ENCODE data around the gene ITIH4.

The ITIH4 gene

DNA sequence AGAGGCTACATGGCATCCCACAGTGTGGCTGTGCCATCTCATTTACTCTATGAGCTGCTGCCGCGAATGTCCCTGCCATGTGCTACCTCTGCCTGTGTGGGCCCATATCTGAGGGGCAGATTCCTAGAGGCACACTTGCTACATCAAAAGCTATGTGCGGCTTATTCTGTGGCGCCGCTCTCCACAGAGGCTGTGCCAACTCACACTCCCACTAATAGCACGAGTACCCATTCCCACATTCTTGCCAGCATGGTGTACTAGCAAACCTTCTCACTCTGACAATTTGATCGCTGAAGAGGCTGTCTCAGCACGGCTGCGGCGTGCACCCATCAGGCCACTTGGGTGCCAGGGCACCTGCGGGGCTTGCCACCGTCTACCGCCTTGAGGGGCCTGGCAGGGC is 35.5 kb upstream of the ITIH4 start:
- no peaks in the 10 kb centered on the region for H3K79me2 ChIP-seq (ENCODE audit: insufficient read depth, low read length)

DNA sequence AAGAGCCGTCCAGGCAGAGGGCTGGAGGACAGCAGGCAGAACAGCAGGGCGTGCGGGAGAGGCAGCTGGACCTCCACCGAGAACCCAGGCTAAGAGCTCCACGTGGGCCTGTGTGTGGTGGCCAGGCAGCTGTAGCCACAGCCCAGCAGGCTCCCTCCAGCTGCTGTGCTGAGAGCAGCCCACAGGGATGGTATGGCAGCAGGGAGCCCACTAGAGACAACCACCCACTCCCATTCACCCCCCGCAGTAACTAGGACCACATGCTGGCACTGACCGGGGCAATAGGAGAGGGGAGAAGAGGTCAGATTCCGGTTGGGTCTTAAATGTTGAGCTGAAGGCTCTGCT is 29.9 kb upstream of the ITIH4 start:
- Histone ChIP-seq H3K4me3 (ENCODE audit: low read depth in 1 of 2, low read length in 2 of 2) (no peak overlapping the region), H3K27ac (ENCODE audit: low read length) (no peak overlapping the region), H3K4me1 (ENCODE audit: insufficient read depth, low read length) (no peaks in the 10 kb centered on the region), H3K9me3 (ENCODE audit: insufficient read depth, low read length, severe bottlenecking) (no peaks in the 10 kb centered on the region), H3K27me3 (ENCODE audit: insufficient read depth, low read length, poor library complexity) (no peaks in the 10 kb centered on the region), H2AFZ (ENCODE audit: low read depth, low read length) (no peak overlapping the region), H4K20me1 (ENCODE audit: insufficient read depth, low read length) (peaks cover 12% of the 10 kb centered on the region; the same call in 1 of the 2 replicates), H3K79me2 (ENCODE audit: insufficient read depth, low read length) (no peaks in the 10 kb centered on the region), H3K9ac (ENCODE audit: low read depth, low read length) (no peak overlapping the region), H3K4me2 (ENCODE audit: insufficient read depth, low read length) (no peak overlapping the region), H3K36me3 (ENCODE audit: insufficient read depth, low read length) (no peaks in the 10 kb centered on the region)
- TF ChIP-seq, protein P1, sequence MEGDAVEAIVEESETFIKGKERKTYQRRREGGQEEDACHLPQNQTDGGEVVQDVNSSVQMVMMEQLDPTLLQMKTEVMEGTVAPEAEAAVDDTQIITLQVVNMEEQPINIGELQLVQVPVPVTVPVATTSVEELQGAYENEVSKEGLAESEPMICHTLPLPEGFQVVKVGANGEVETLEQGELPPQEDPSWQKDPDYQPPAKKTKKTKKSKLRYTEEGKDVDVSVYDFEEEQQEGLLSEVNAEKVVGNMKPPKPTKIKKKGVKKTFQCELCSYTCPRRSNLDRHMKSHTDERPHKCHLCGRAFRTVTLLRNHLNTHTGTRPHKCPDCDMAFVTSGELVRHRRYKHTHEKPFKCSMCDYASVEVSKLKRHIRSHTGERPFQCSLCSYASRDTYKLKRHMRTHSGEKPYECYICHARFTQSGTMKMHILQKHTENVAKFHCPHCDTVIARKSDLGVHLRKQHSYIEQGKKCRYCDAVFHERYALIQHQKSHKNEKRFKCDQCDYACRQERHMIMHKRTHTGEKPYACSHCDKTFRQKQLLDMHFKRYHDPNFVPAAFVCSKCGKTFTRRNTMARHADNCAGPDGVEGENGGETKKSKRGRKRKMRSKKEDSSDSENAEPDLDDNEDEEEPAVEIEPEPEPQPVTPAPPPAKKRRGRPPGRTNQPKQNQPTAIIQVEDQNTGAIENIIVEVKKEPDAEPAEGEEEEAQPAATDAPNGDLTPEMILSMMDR (IDR thresholded peaks at IDR 0.05; ENCODE audit: borderline replicate concordance, extremely low read depth, low read length, poor library complexity, severe bottlenecking) = no peak
- TF ChIP-seq EZH2 (IDR thresholded peaks at IDR 0.05; ENCODE audit: borderline replicate concordance, low read depth, low read length, severe bottlenecking) = no peak
- ATAC-seq (ENCODE audit: insufficient read depth, low read depth) = no peak
- DNase-seq = no peak

More for the DNA sequence above, 35.5 kb upstream of the ITIH4 start:
- ATAC-seq (ENCODE audit: insufficient read depth, low read depth) (no peak), DNase-seq (no peak)
- Histone ChIP-seq H3K27me3 (ENCODE audit: insufficient read depth, low read length, poor library complexity) (no peaks in the 10 kb centered on the region), H3K4me3 (ENCODE audit: low read depth in 1 of 2, low read length in 2 of 2) (no peak overlapping the region), H3K36me3 (ENCODE audit: insufficient read depth, low read length) (0 out of 2 replicates have a peak, but pooled peaks cover 5% of the 10 kb centered on the region), H3K9ac (ENCODE audit: low read depth, low read length) (no peak overlapping the region), H3K4me2 (ENCODE audit: insufficient read depth, low read length) (no peak overlapping the region), H3K4me1 (ENCODE audit: insufficient read depth, low read length) (no peaks in the 10 kb centered on the region), H2AFZ (ENCODE audit: low read depth, low read length) (no peak overlapping the region), H3K27ac (ENCODE audit: low read length) (no peak overlapping the region), H4K20me1 (ENCODE audit: insufficient read depth, low read length) (0 out of 2 replicates have a peak, but pooled peaks cover 5% of the 10 kb centered on the region), H3K9me3 (ENCODE audit: insufficient read depth, low read length, severe bottlenecking) (peaks cover 6% of the 10 kb centered on the region)
- TF ChIP-seq EZH2 (IDR thresholded peaks at IDR 0.05; ENCODE audit: borderline replicate concordance, low read depth, low read length, severe bottlenecking) = no peak
- TF ChIP-seq, protein P1 (IDR thresholded peaks at IDR 0.05; ENCODE audit: borderline replicate concordance, extremely low read depth, low read length, poor library complexity, severe bottlenecking) = no peak

DNA sequence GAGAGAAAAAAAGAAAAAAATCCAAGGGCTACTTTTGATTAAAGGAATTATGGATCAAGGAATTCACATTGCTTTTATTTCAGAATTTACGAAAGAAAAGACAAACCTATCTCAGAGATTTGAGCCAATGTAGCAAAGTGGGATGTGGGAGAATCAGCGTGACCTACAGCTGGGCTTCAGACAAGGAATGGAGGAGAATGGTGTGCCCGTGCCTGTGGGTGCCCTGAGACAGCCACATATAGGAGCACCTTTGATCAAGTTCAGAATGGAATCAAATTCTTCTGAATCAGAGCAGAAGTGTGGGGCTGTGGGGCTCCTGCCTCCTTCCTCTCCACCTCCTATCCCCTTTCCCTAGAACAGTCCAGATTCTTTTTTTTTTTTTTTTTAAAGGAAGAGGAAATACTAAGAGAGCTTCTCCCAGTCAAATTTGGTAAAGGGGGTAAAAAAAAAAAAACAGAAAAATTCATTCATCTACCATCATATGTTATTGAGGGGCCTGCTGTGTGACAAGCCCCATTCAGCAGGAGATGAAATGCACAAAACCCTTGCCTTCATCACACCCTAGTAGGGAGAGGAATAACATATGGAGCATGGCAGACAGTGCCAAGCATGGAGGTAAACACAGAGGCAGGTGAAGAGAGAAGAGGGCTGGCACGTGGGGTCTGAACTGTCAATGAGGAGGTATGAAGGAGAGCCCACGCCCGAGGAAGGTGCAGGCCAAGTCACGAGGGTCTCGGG is 29.4 kb upstream of the ITIH4 start:
- no peaks in the 10 kb centered on the region for H3K27me3 ChIP-seq (ENCODE audit: insufficient read depth, low read length, poor library complexity)
- DNase-seq (no peak), ATAC-seq (ENCODE audit: insufficient read depth, low read depth) (no peak)
- no peak for TF ChIP-seq EZH2 (IDR thresholded peaks at IDR 0.05; ENCODE audit: borderline replicate concordance, low read depth, low read length, severe bottlenecking)
- TF ChIP-seq, protein P1 (IDR thresholded peaks at IDR 0.05; ENCODE audit: borderline replicate concordance, extremely low read depth, low read length, poor library complexity, severe bottlenecking) = no peak
- no peak overlapping the region for H3K4me2 ChIP-seq (ENCODE audit: insufficient read depth, low read length)
- H3K9ac ChIP-seq (ENCODE audit: low read depth, low read length) = no peak overlapping the region
- no peaks in the 10 kb centered on the region for H3K36me3 ChIP-seq (ENCODE audit: insufficient read depth, low read length)
- H3K79me2 ChIP-seq (ENCODE audit: insufficient read depth, low read length) = no peaks in the 10 kb centered on the region
- no peak overlapping the region for H2AFZ ChIP-seq (ENCODE audit: low read depth, low read length)
- no peaks in the 10 kb centered on the region for H3K9me3 ChIP-seq (ENCODE audit: insufficient read depth, low read length, severe bottlenecking)
- no peaks in the 10 kb centered on the region for H3K4me1 ChIP-seq (ENCODE audit: insufficient read depth, low read length)
- no peak overlapping the region for H3K27ac ChIP-seq (ENCODE audit: low read length)
- H3K4me3 ChIP-seq (ENCODE audit: low read depth in 1 of 2, low read length in 2 of 2) = no peak overlapping the region
- peaks cover 12% of the 10 kb centered on the region; the same call in 1 of the 2 replicates for H4K20me1 ChIP-seq (ENCODE audit: insufficient read depth, low read length)

Data from DND-41 (cell line).